ENCODE measurements around the gene RBM38. TPM values are rescaled to one million over a fixed set of nuclear protein-coding genes. Genes with fewer than 3 reads are reported as not detected.

Gene RBM38
- total RNA-seq, 1 donor from 2014 or later = 24.1 TPM

DNA sequence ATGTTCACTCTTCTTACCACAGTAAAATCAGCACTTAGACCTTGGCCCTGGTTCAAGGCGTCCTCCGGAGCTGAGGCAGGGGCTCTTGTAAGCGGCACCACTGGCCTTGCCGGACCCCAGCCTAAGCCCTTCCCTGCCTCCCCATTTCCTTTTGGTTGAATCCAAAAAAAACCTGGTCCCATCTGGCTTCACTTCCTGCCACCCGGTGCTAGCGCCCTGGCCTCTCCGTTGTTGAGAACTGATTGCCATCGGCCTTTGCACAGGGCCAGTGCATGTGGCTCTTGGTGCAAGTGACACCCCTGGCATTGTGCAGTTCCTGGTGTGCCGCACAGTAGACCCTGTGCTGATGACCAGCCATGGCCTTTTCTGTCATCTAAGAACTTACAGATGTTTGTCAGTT, 19.0 kb upstream of the RBM38 start:
- Mint-ChIP-seq H3K9me3 (ENCODE audit: low read depth) (no peaks in the 10 kb centered on the region), H3K27me3 (no peaks in the 10 kb centered on the region), H3K36me3 (ENCODE audit: insufficient read depth) (peaks cover 37% of the 10 kb centered on the region), H3K4me3 (ENCODE audit: low read depth) (no peak overlapping the region), H3K27ac (no peak overlapping the region), H3K4me1 (ENCODE audit: low read depth) (no peaks in the 10 kb centered on the region)
- TF ChIP-seq, protein P1, sequence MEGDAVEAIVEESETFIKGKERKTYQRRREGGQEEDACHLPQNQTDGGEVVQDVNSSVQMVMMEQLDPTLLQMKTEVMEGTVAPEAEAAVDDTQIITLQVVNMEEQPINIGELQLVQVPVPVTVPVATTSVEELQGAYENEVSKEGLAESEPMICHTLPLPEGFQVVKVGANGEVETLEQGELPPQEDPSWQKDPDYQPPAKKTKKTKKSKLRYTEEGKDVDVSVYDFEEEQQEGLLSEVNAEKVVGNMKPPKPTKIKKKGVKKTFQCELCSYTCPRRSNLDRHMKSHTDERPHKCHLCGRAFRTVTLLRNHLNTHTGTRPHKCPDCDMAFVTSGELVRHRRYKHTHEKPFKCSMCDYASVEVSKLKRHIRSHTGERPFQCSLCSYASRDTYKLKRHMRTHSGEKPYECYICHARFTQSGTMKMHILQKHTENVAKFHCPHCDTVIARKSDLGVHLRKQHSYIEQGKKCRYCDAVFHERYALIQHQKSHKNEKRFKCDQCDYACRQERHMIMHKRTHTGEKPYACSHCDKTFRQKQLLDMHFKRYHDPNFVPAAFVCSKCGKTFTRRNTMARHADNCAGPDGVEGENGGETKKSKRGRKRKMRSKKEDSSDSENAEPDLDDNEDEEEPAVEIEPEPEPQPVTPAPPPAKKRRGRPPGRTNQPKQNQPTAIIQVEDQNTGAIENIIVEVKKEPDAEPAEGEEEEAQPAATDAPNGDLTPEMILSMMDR (IDR thresholded peaks at IDR 0.05; ENCODE audit: unreplicated experiment) = no peak
- DNase-seq (ENCODE audit: low spot score, unreplicated experiment) = no peak

DNA sequence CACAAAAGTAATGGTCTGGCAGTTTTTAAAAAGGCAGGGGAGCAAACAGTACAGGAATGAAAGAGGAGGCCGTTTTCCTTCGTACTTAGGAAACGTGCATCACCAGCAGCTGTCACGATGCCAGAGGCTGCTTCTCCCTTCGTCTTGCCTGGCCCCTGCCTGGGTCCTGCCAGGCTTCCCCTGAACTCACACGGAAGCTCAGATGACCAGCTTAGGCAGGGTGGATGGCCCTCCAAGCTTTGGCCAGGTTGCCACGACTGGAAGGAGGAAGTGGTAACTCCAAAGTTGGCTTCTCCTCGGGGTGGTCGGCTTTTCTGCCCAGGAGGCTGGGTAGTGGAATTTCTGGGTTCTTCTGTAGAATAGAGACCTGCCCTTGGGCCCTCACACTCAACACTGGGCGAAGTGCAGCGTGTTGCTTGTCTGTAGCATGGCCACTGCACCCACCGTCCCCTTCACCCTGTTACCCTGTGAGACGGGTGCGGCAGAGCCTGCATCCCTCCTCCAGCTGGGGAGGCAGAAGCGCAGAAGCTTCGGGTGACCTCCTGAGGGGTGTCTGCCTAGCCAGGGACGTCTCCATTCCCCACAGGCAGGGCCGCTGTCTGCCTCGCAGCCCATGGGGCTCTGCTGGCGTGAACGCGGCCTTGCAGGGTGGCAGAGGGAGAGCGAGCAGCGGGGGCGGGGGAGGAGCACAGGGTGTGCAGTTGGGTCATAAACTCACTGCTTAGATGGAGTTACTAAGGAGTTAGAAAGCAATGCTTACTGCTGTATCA, 18.4 kb upstream of the RBM38 start:
- no peak overlapping the region for H3K4me3 Mint-ChIP-seq (ENCODE audit: low read depth)
- no peaks in the 10 kb centered on the region for H3K27me3 Mint-ChIP-seq
- TF ChIP-seq, protein P1 (IDR thresholded peaks at IDR 0.05; ENCODE audit: unreplicated experiment) = no peak
- no peaks in the 10 kb centered on the region for H3K4me1 Mint-ChIP-seq (ENCODE audit: low read depth)
- H3K9me3 Mint-ChIP-seq (ENCODE audit: low read depth) = no peaks in the 10 kb centered on the region
- H3K27ac Mint-ChIP-seq = no peak overlapping the region
- DNase-seq (ENCODE audit: low spot score, unreplicated experiment) = no peak
- peaks cover 38% of the 10 kb centered on the region for H3K36me3 Mint-ChIP-seq (ENCODE audit: insufficient read depth)

- DNase-seq (ENCODE audit: low spot score, unreplicated experiment) = no peak
These were observed 16.8 kb upstream of the RBM38 start for GRCh38 chr20:57374343-57374930.

DNA sequence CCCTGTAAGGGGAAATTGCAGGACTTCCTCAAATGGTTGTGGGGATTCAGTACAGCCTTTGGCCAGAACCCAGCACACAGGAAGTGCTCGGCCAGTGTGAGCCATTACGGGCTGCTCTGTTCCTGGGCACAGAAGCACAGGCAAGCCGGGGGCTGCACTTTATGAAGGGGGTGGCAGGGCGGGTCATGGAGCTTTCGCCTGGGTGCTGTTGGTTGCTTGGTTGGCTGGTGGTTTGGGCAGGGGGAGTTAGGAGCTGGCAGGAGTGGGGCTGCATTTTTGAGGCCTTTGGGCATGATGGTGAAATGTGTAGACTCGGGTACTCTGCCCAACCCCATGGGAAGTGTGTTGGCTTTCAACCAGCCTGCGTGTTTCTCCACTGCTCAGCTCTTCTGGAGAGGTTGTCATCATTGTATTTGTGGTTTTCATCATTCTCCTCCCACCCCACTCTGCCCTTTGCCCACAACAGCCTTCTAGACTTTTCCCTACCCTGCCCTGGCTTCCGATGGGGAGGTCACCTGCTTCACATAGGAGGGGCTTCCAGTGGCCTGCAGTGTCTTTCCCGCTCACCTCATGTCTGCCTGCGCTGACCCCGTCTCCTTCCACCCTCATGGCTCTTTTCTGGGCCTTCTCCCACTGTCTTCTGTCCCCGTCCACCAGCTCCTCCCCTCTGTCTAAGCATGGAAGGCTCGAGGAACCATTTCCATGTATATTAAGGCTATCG, 16.1 kb upstream of the RBM38 start:
- no peaks in the 10 kb centered on the region for H3K9me3 Mint-ChIP-seq (ENCODE audit: low read depth)
- no peak overlapping the region for H3K4me3 Mint-ChIP-seq (ENCODE audit: low read depth)
- H3K27me3 Mint-ChIP-seq = no peaks in the 10 kb centered on the region
- H3K36me3 Mint-ChIP-seq (ENCODE audit: insufficient read depth) = peaks cover 24% of the 10 kb centered on the region
- TF ChIP-seq, protein P1 (IDR thresholded peaks at IDR 0.05; ENCODE audit: unreplicated experiment) = no peak
- no peaks in the 10 kb centered on the region for H3K4me1 Mint-ChIP-seq (ENCODE audit: low read depth)
- DNase-seq (ENCODE audit: low spot score, unreplicated experiment) = no peak
- no peak overlapping the region for H3K27ac Mint-ChIP-seq

More at GRCh38 chr20:57374343-57374930, 16.8 kb upstream of the RBM38 start:
- peaks cover 30% of the 10 kb centered on the region for H3K36me3 Mint-ChIP-seq (ENCODE audit: insufficient read depth)
- H3K4me1 Mint-ChIP-seq (ENCODE audit: low read depth) = no peaks in the 10 kb centered on the region
- no peak overlapping the region for H3K4me3 Mint-ChIP-seq (ENCODE audit: low read depth)
- no peak overlapping the region for H3K27ac Mint-ChIP-seq
- TF ChIP-seq, protein P1 (IDR thresholded peaks at IDR 0.05; ENCODE audit: unreplicated experiment) = no peak
- H3K27me3 Mint-ChIP-seq = no peaks in the 10 kb centered on the region
- H3K9me3 Mint-ChIP-seq (ENCODE audit: low read depth) = no peaks in the 10 kb centered on the region

- no peaks in the 10 kb centered on the region for H3K4me1 Mint-ChIP-seq (ENCODE audit: low read depth)
- no peak overlapping the region for H3K4me3 Mint-ChIP-seq (ENCODE audit: low read depth)
- H3K9me3 Mint-ChIP-seq (ENCODE audit: low read depth) = no peaks in the 10 kb centered on the region
- H3K27ac Mint-ChIP-seq = no peak overlapping the region
- no peak for DNase-seq (ENCODE audit: low spot score, unreplicated experiment)
- peaks cover 18% of the 10 kb centered on the region for H3K36me3 Mint-ChIP-seq (ENCODE audit: insufficient read depth)
- no peaks in the 10 kb centered on the region for H3K27me3 Mint-ChIP-seq
- TF ChIP-seq, protein P1 (IDR thresholded peaks at IDR 0.05; ENCODE audit: unreplicated experiment) = no peak
These were observed 15.5 kb upstream of the RBM38 start for GRCh38 chr20:57375652-57376230.
